Keratinocyte (primary cell): ENCODE data around the gene SOCS4. TPM values are rescaled to one million over a fixed set of nuclear protein-coding genes. Genes with fewer than 3 reads are reported as not detected.
A peak's percentile ranks its signal among the peaks of the same experiment; 100 is the strongest.

Source experiments
- DNase-seq: peaks from one replicate; pipeline ENCODE4 v3.0.0-alpha.2; 2011; ENCODE audit warnings: low read depth, missing footprints, low spot score
- FAIRE-seq: peaks from 2 replicates; lab custom pipeline; 2011; peaks lifted over from hg19 to GRCh38; lab: Jason Lieb, UNC
- H2AFZ ChIP-seq: 2 replicates; pipeline ENCODE4 v1.6.0; 2012; ENCODE audit warnings: low read length, control low read depth, inconsistent platforms; ENCODE audit not compliant: control insufficient read depth
- H3K27ac ChIP-seq: 2 replicates; pipeline ENCODE4 v1.5.1; 2011; ENCODE audit warnings: low read length; ENCODE audit not compliant: control insufficient read depth, insufficient read depth
- H3K27me3 ChIP-seq: 3 replicates; pipeline ENCODE4 v1.6.0; 2011; ENCODE audit warnings: low read length; ENCODE audit not compliant: control insufficient read depth, insufficient read depth; ENCODE audit errors: extremely low read depth
- H3K36me3 ChIP-seq, 2 experiments: 2 replicates in 1 of 2; 3 replicates in 1 of 2; pipeline ENCODE4 v1.5.1; 2011; ENCODE audit warnings: low read length in 2 of 2, mild to moderate bottlenecking in 1 of 2; ENCODE audit not compliant: control insufficient read depth in 2 of 2, insufficient read depth in 2 of 2; ENCODE audit errors: extremely low read depth in 1 of 2
- H3K4me1 ChIP-seq: 3 replicates; pipeline ENCODE4 v1.5.1; 2011; ENCODE audit warnings: low read length; ENCODE audit not compliant: control insufficient read depth, insufficient read depth; ENCODE audit errors: extremely low read depth
- H3K4me2 ChIP-seq: 3 replicates; pipeline ENCODE4 v1.6.0; 2011; ENCODE audit warnings: low read depth, low read length; ENCODE audit not compliant: control insufficient read depth, insufficient read depth; ENCODE audit errors: extremely low read depth
- H3K4me3 ChIP-seq, 3 experiments: fragments of 200-600 bp in 1 of 3; sonication (generic) in 1 of 3; 2 replicates in 2 of 3; 3 replicates in 1 of 3; pipeline ENCODE4 v1.5.1; 2011 to 2016; ENCODE audit warnings: low read length in 3 of 3, mild to moderate bottlenecking in 3 of 3, control low read depth in 2 of 3, inconsistent platforms in 1 of 3, low read depth in 1 of 3, mixed read lengths in 1 of 3, mixed run types in 1 of 3, moderate library complexity in 1 of 3; ENCODE audit not compliant: control insufficient read depth in 2 of 3, insufficient read depth in 2 of 3; ENCODE audit errors: extremely low read depth in 1 of 3
- H3K79me2 ChIP-seq: 2 replicates; pipeline ENCODE4 v1.6.0; 2012; ENCODE audit warnings: low read length; ENCODE audit not compliant: control insufficient read depth, insufficient read depth
- H3K9ac ChIP-seq: 3 replicates; pipeline ENCODE4 v1.6.0; 2011; ENCODE audit warnings: low read length; ENCODE audit not compliant: control insufficient read depth, insufficient read depth; ENCODE audit errors: extremely low read depth
- H3K9me1 ChIP-seq: 3 replicates; pipeline ENCODE4 v1.6.0; 2011; ENCODE audit warnings: low read length; ENCODE audit not compliant: control insufficient read depth, insufficient read depth; ENCODE audit errors: extremely low read depth
- H3K9me3 ChIP-seq: 2 replicates; pipeline ENCODE4 v1.5.1; 2012; ENCODE audit warnings: low read depth, low read length; ENCODE audit not compliant: control insufficient read depth
- H4K20me1 ChIP-seq: 3 replicates; pipeline ENCODE4 v1.6.0; 2011; ENCODE audit warnings: low read length; ENCODE audit not compliant: control insufficient read depth, insufficient read depth; ENCODE audit errors: extremely low read depth
- CTCF ChIP-seq, 3 experiments: IDR thresholded peaks in 1 of 3; conservative IDR thresholded peaks in 1 of 3; optimal IDR thresholded peaks in 1 of 3; 2 replicates in 2 of 3; 3 replicates in 1 of 3; pipeline versions ENCODE3 to v1.5.1; 2011; ENCODE audit warnings: low read length in 3 of 3, mild to moderate bottlenecking in 3 of 3, moderate library complexity in 2 of 3, control low read depth in 1 of 3, inconsistent platforms in 1 of 3; ENCODE audit not compliant: insufficient read depth in 2 of 3; ENCODE audit errors: extremely low read depth in 1 of 3
- EZH2 ChIP-seq: IDR thresholded peaks from one replicate; pipeline ENCODE4 v1.6.1; 2012; ENCODE audit warnings: inconsistent platforms, mild to moderate bottlenecking, low read length, moderate library complexity
- dilution Hi-C: fragments of 300-500 bp; cut with MboI; formaldehyde crosslinking; loops from one replicate; pipeline ENCODE4 v1.7.0; 2020; ENCODE audit warnings: low sequenced_read_pairs; ENCODE audit not compliant: extremely low pct_ligation_motif_present
- polyA plus RNA-seq, 5 experiments: library from polyadenylated mRNA; depleted of rRNA in 3 of 5; stranded (reverse) in 3 of 5; stranded (forward) in 1 of 5; unstranded in 1 of 5; fragments of >200 nt; gene quantifications; 1 replicate in 1 of 5; 2 replicates in 3 of 5; 3 replicates in 1 of 5; pipeline versions ENCODE4 v1.2.1 to v1.2.3, GENCODE V29; 2011 to 2012; ENCODE audit warnings: missing spikeins in 2 of 5, low read depth in 1 of 5, low replicate concordance in 1 of 5

The SOCS4 gene
- polyA plus RNA-seq, 1 donor (not counting 4 experiments of a cell fraction or from before 2014, with no cell fraction given): 14.1 TPM

DNA sequence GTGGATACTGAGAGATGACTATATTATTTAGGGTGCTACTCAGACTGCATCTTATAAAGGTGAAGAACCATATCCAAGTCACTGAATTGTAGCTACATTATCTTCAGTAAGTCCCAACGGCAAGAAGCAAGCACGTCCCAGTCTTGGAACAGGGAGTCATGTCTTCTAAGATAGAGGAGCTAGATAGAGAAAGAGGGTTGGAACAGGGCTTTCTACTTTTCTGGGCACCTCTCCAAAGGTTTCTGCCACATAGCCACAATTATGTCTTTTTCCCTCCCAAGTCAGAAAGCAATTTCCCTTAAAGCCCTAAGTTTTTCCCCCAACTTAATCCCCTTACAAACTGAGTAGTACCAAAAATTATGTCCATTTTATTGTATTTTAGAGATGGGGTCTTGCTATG, 46.8 kb downstream of the SOCS4 start:
- Histone ChIP-seq H3K36me3 (no peaks in the 10 kb centered on the region), H3K27ac (peak overlapping the region; percentile 98), H3K4me2 (peak overlapping the region; percentile 63), H3K9me3 (no peaks in the 10 kb centered on the region), H2AFZ (no peak overlapping the region), H3K9ac (peak overlapping the region; percentile 58), H3K4me1 (peaks cover 72% of the 10 kb centered on the region), H4K20me1 (no peaks in the 10 kb centered on the region), H3K27me3 (no peaks in the 10 kb centered on the region), H3K9me1 (no peaks in the 10 kb centered on the region), H3K4me3 (no peak overlapping the region), H3K79me2 (no peaks in the 10 kb centered on the region)
- dilution Hi-C loops: no loop called here
- FAIRE-seq: no peak
- TF ChIP-seq CTCF (optimal IDR thresholded peaks at IDR 0.05 in 1 of 3, IDR thresholded peaks at IDR 0.05 in 1 of 3, conservative IDR thresholded peaks at IDR 0.05 in 1 of 3; ENCODE audit: extremely low read depth in 1 of 3, insufficient read depth in 2 of 3, low read length in 3 of 3) (no peak), EZH2 (no peak)
- DNase-seq: no peak

DNA sequence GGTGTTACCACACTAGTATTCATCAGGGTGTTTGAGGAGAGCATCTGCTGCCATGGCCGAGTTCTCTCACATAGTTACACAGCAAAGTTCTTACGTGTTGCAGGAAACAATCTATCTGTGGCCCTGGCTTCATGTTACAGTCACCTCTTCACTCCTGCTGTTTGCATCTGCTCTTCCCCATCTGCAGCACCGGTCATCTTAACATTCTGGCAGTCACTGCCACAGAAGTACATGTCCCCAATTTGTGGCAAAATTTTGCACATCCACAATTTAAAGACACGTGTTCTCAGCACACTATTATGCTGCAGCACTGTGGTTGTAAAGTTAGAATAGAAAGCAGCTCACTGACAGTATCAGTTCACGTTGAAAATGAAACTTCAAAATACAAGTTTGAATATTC, 47.6 kb downstream of the SOCS4 start:
- Histone ChIP-seq H3K27me3 (no peaks in the 10 kb centered on the region), H3K79me2 (no peaks in the 10 kb centered on the region), H3K27ac (peak overlapping the region; percentile 98), H3K9me1 (no peaks in the 10 kb centered on the region), H3K9me3 (no peaks in the 10 kb centered on the region), H2AFZ (peak overlapping the region; percentile 53), H4K20me1 (no peaks in the 10 kb centered on the region), H3K4me1 (peaks cover 74% of the 10 kb centered on the region), H3K4me2 (peak overlapping the region; percentile 63), H3K36me3 (no peaks in the 10 kb centered on the region), H3K4me3 (peak overlapping the region in 1 of 3 experiments; percentile 3), H3K9ac (peak overlapping the region; percentile 58)
- DNase-seq: no peak
- FAIRE-seq: no peak
- dilution Hi-C loops: no loop called here
- TF ChIP-seq EZH2: no peak
- no peak for TF ChIP-seq CTCF (optimal IDR thresholded peaks at IDR 0.05 in 1 of 3, IDR thresholded peaks at IDR 0.05 in 1 of 3, conservative IDR thresholded peaks at IDR 0.05 in 1 of 3; ENCODE audit: extremely low read depth in 1 of 3, insufficient read depth in 2 of 3, low read length in 3 of 3)
